Spleen (tissue), 7 donors: Measurements from ENCODE around the gene SMIM12.
"Not testable (repeated sequence)": the region's sequence is repeated elsewhere in the genome, so short reads cannot be mapped to it uniquely, and the experiment has no call there.

ENCODE experiments used
- POLR2AphosphoS5 ChIP-seq, 3 donors: sonication (generic); formaldehyde crosslinking; IDR thresholded peaks; one replicate each; pipeline ENCODE4 v1.5.1; 2017; ENCODE audit warnings: antibody characterized with exemption in 3 of 3
- TF ChIP-seq, protein P1 (sequence below), 11 experiments: fragments of 200-600 bp in 7 of 11; fragments of 450-650 bp in 4 of 11; sonication (generic) in 4 of 11; IDR thresholded peaks in 8 of 11; conservative IDR thresholded peaks in 3 of 11; 1 replicate in 7 of 11; 2 replicates in 4 of 11; pipeline versions ENCODE4 v1.4.0 to v1.8.0; 2016 to 2021; ENCODE audit warnings: antibody characterized with exemption in 11 of 11, inconsistent platforms in 4 of 11, mild to moderate bottlenecking in 1 of 11
- donor health status: DM: no; HTN: no; CAD: no; lungs with moderate emphysema.
- donor health status: DM: no; HTN: no; CAD: no.
- donor health status: DM: no; HTN: no; CAD: no.

DNA sequence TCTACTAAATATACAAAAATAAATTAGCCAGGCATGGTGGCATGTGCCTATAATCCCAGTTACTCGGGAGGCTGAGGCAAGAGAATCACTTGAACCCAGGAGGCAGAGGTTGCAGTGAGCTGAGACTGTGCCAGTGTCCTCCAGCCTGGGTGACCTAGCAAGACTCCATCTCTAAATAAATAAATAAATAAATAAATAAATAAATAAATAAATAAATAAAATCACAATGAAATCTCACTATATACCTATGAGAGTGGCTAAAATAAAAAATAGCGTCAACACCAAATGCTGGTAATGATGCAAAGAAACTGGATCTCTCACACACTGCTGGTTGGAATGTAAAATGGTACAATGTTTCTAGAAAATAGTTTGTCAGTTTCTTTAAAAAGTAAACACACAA lies 40.7 kb downstream of the SMIM12 start:
- TF ChIP-seq, protein P1, sequence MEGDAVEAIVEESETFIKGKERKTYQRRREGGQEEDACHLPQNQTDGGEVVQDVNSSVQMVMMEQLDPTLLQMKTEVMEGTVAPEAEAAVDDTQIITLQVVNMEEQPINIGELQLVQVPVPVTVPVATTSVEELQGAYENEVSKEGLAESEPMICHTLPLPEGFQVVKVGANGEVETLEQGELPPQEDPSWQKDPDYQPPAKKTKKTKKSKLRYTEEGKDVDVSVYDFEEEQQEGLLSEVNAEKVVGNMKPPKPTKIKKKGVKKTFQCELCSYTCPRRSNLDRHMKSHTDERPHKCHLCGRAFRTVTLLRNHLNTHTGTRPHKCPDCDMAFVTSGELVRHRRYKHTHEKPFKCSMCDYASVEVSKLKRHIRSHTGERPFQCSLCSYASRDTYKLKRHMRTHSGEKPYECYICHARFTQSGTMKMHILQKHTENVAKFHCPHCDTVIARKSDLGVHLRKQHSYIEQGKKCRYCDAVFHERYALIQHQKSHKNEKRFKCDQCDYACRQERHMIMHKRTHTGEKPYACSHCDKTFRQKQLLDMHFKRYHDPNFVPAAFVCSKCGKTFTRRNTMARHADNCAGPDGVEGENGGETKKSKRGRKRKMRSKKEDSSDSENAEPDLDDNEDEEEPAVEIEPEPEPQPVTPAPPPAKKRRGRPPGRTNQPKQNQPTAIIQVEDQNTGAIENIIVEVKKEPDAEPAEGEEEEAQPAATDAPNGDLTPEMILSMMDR (IDR thresholded peaks at IDR 0.05 in 8 of 11, conservative IDR thresholded peaks at IDR 0.05 in 3 of 11), result not testable (repeated sequence)
- TF ChIP-seq POLR2AphosphoS5 (IDR thresholded peaks at IDR 0.05), result not testable (repeated sequence)
